Smooth muscle cell (in vitro differentiated cells): ENCODE results near the gene FRMD4A. TPM values are rescaled to one million over a fixed set of nuclear protein-coding genes. Genes with fewer than 3 reads are reported as not detected.

Experiments used
- DNase-seq: peaks from one replicate; lab custom pipeline; 2025; ENCODE audit not compliant: unreplicated experiment; lab: John Stamatoyannopoulos, UW
- H2AFZ ChIP-seq: fragments of 200-600 bp; sonication (generic); 2 replicates; pipeline ENCODE4 v1.6.0; 2016; ENCODE audit warnings: antibody characterized with exemption, low read depth, mild to moderate bottlenecking
- H3F3A ChIP-seq: fragments of 200-600 bp; sonication (generic); 2 replicates; pipeline ENCODE4 v1.6.0; 2017; ENCODE audit warnings: antibody characterized with exemption, low read depth
- H3K27ac ChIP-seq: fragments of 200-600 bp; sonication (generic); 2 replicates; pipeline ENCODE4 v1.5.1; 2016; ENCODE audit warnings: low read depth, mild to moderate bottlenecking
- H3K27me3 ChIP-seq: fragments of 200-600 bp; sonication (generic); 2 replicates; pipeline ENCODE4 v1.6.1; 2016; ENCODE audit warnings: low read depth, mild to moderate bottlenecking
- H3K36me3 ChIP-seq: fragments of 200-600 bp; sonication (generic); 2 replicates; pipeline ENCODE4 v1.5.1; 2016; ENCODE audit warnings: low read depth
- H3K4me1 ChIP-seq: fragments of 200-600 bp; sonication (generic); 2 replicates; pipeline ENCODE4 v1.5.1; 2016; ENCODE audit warnings: low read depth
- H3K4me2 ChIP-seq: fragments of 200-600 bp; sonication (generic); 2 replicates; pipeline ENCODE4 v1.6.0; 2016; ENCODE audit warnings: mild to moderate bottlenecking
- H3K4me3 ChIP-seq: fragments of 200-600 bp; sonication (generic); 2 replicates; pipeline ENCODE4 v1.5.1; 2016; ENCODE audit warnings: mild to moderate bottlenecking
- H3K79me2 ChIP-seq: fragments of 200-600 bp; sonication (generic); 2 replicates; pipeline ENCODE4 v1.6.0; 2016; ENCODE audit warnings: low read depth, mild to moderate bottlenecking
- H3K9ac ChIP-seq: fragments of 200-600 bp; sonication (generic); 2 replicates; pipeline ENCODE4 v1.6.0; 2016; ENCODE audit warnings: low read depth
- H3K9me3 ChIP-seq: fragments of 200-600 bp; sonication (generic); replicated peaks from 2 replicates; pipeline ENCODE4 v1.5.1; 2016; ENCODE audit warnings: low read depth
- H4K20me1 ChIP-seq: fragments of 200-600 bp; sonication (generic); 2 replicates; pipeline ENCODE4 v1.6.0; 2016; ENCODE audit warnings: low read depth
- CTCF ChIP-seq: fragments of 200-600 bp; sonication (generic); IDR thresholded peaks from 2 replicates; pipeline ENCODE4 v1.5.1; 2017; ENCODE audit warnings: borderline replicate concordance, mild to moderate bottlenecking, antibody characterized with exemption; ENCODE audit not compliant: insufficient read depth, poor library complexity, severe bottlenecking
- WGBS: methylation state at CpG from one replicate; pipeline ENCODE4 v1.1.7; 2016; ENCODE audit warnings: low lambda C conversion rate; 5-methylcytosine and 5-hydroxymethylcytosine counted together
- polyA plus RNA-seq: library from polyadenylated mRNA; unstranded; fragments of >200 nt; fragmentation: Nextera tagmentation; extraction: Ambion mirVana; gene quantifications from 2 replicates; pipeline ENCODE4 v1.2.1, GENCODE V29; 2016
- total RNA-seq: library from RNA; depleted of rRNA; stranded (reverse); fragments of >200 nt; gene quantifications from 2 replicates; pipeline ENCODE4 v1.2.3, GENCODE V29; 2014

FRMD4A gene
- total and polyA plus RNA-seq, 2 experiments from 2014 or later: 3.0 to 5.4 TPM

GRCh38 chr10:13750299-13751190 lies 580.2 kb downstream of the FRMD4A start:
- H3K4me3 ChIP-seq: no peak overlapping the region
- no peak for DNase-seq
- no peak overlapping the region for H3K9ac ChIP-seq
- H2AFZ ChIP-seq: no peak overlapping the region
- no peak overlapping the region for H3K27ac ChIP-seq
- no peaks in the 10 kb centered on the region for H3K79me2 ChIP-seq
- H3K4me2 ChIP-seq: no peak overlapping the region
- no peaks in the 10 kb centered on the region for H3K9me3 ChIP-seq
- TF ChIP-seq CTCF: no peak
- 94% methylated on average over 11 of the region's 11 CpGs for WGBS
- H3K36me3 ChIP-seq: no peaks in the 10 kb centered on the region
- H3F3A ChIP-seq: no peaks in the 10 kb centered on the region
- H3K27me3 ChIP-seq: no peaks in the 10 kb centered on the region
- no peaks in the 10 kb centered on the region for H3K4me1 ChIP-seq
- no peaks in the 10 kb centered on the region for H4K20me1 ChIP-seq

- Histone ChIP-seq H3K79me2 (no peaks in the 10 kb centered on the region), H3K9ac (no peak overlapping the region), H3K4me3 (no peak overlapping the region), H3K27ac (no peak overlapping the region), H3K27me3 (no peaks in the 10 kb centered on the region), H3F3A (no peaks in the 10 kb centered on the region), H3K4me1 (no peaks in the 10 kb centered on the region), H2AFZ (no peak overlapping the region), H4K20me1 (no peaks in the 10 kb centered on the region), H3K4me2 (no peak overlapping the region), H3K9me3 (no peaks in the 10 kb centered on the region), H3K36me3 (no peaks in the 10 kb centered on the region)
- WGBS: 92% methylated on average over 7 of the region's 7 CpGs
- no peak for DNase-seq
- no peak for TF ChIP-seq CTCF
Measured at GRCh38 chr10:13745271-13745670, 585.5 kb downstream of the FRMD4A start.

GRCh38 chr10:13743963-13744362 lies 586.8 kb downstream of the FRMD4A start:
- 93% methylated on average over 7 of the region's 7 CpGs for WGBS
- DNase-seq: no peak
- H3K9ac ChIP-seq: no peak overlapping the region

More at GRCh38 chr10:13743963-13744362, 586.8 kb downstream of the FRMD4A start:
- TF ChIP-seq CTCF: no peak
- Histone ChIP-seq H3K36me3 (no peaks in the 10 kb centered on the region), H3K4me3 (no peak overlapping the region), H4K20me1 (no peaks in the 10 kb centered on the region), H3K79me2 (no peaks in the 10 kb centered on the region), H3K27me3 (no peaks in the 10 kb centered on the region), H3F3A (no peaks in the 10 kb centered on the region), H2AFZ (no peak overlapping the region), H3K27ac (no peak overlapping the region), H3K4me1 (no peaks in the 10 kb centered on the region), H3K9me3 (no peaks in the 10 kb centered on the region), H3K4me2 (no peak overlapping the region)
